ENCODE data around the gene IDH3G.
"Not testable (repeated sequence)": the region's sequence is repeated elsewhere in the genome, so short reads cannot be mapped to it uniquely, and the experiment has no call there.

Gene IDH3G

GRCh38 chrX:153794018-153794896 lies at the start of gene IDH3G, which contains the start of gene SSR4:
Gene IDH3G, minus strand, starts transcription at chrX:153794375. Its CDS starts 49 bp downstream, at chrX:153794326.
Gene SSR4, plus strand, starts transcription at chrX:153794668. Its CDS starts 20 bp downstream, at chrX:153794688.
- peak; percentile 94 for DNase-seq

DNA sequence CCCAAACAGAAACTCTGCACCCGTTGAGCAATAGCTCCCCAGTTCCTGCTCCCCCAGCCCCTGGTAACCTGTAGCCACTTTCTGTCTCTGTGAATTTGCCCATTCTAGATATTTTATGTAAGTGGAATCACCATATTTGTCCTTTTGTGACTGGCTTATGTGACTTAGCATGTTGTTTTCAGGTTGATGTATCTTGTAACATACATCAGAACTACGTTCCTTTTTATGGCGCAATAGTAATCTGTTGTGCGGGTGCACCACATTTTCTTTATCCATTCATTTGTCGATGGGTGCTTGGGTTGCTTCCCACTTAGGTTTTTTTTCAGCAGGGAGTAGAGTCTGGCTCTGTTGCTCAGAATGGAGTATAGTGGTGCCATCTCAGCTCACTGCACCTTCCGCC lies 42.7 kb upstream of the IDH3G start:
- no peak for DNase-seq

GRCh38 chrX:153832728-153833127 lies 38.6 kb upstream of the IDH3G start:
- DNase-seq, result no peak

GRCh38 chrX:153831429-153832150 lies 37.4 kb upstream of the IDH3G start:
- no peak for DNase-seq

- no peak for DNase-seq
Observed at GRCh38 chrX:153830640-153831428, 36.7 kb upstream of the IDH3G start.

- DNase-seq, result no peak
Observed at GRCh38 chrX:153829799-153830639, 35.8 kb upstream of the IDH3G start, which contains the start of gene PDZD4. Gene PDZD4, minus strand, starts transcription at chrX:153830544. Its CDS starts 246 bp downstream, at chrX:153830298.

GRCh38 chrX:153829549-153829798 lies 35.3 kb upstream of the IDH3G start:
- DNase-seq, result no peak

DNA sequence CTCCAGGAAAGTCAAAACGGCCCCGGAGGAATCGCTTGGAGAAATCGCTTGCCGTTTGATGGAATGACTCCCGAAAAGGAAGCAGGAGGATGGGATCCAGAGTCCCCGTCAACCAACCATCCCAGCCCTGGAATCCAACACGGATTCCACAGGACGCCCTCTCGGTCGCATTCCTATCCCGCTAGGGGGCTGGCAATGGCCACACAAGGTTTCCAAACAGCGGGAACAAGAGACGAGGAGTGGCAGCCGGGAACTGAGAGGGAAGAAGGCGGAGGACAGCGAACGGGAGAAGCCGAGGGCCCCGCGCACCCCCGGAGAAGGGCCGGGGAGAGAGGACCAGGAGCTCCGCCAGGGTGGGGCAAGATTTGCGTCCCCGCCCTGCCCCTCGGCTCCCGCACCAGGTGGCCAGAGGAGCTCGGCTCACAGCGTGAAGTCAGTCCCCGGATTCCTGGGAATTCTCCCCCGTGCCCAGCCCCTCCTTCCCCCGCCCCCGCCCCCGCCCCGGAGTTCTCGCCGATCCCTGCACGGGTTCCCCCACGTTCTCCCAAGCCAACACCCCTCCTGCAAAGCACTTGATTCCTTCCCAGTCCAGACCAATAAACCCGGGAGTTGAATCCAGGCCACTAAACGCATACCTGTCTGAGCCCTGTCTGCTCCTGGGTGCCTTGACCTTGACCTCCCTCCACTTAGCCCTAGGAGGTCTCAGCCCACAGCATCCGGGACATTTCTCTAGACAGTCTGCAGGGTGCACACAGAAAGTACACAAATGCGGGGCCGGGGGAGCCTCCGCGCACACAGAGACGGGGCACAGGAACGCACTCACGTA lies 34.8 kb upstream of the IDH3G start:
- peak; percentile 21 for DNase-seq

DNA sequence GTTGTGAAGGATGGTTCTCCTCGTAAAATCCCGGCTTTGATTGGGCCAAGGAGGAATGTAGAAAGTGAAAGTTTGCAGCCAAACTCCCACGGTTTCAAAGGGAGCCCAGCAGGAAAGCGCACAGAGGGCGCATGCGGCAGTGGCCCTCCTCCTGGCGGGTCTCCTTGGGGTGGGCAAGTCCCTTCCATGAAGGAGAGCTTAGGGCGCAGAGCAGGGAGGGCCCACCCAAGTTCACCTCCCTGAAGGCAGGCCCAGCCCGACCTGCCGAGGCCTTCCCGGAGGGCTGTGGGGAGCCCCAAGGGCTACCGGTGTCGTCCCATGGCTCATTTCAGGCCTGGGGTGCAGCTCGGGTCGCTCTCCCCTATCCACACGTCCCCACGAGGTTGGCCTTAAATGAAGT lies 34.1 kb upstream of the IDH3G start:
- DNase-seq, result no peak

- DNase-seq, result no peak
Observed at GRCh38 chrX:153827903-153828302, 33.7 kb upstream of the IDH3G start.

DNA sequence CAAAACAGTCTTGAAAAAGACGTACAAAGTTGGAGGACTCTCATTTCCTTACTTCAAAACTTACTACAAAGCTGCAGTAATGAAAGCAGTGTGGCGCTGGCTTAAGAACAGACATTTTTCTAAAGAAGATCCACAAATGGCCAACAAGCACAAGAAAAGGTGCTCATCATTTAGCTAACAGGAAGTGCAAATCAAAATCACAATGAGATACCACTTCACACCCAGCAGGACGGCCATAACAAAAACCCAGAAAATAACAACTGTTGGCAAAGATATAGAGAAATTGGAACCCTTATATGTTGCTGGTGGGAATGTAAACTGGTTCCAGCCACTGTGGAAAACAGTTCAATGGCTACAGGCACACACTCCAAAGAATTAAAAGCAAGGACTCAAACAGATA lies 32.8 kb upstream of the IDH3G start:
- no peak for DNase-seq

- DNase-seq, result no peak
Observed at GRCh38 chrX:153825042-153825441, 30.9 kb upstream of the IDH3G start.

GRCh38 chrX:153824348-153824747 lies 30.2 kb upstream of the IDH3G start:
- no peak for DNase-seq

DNA sequence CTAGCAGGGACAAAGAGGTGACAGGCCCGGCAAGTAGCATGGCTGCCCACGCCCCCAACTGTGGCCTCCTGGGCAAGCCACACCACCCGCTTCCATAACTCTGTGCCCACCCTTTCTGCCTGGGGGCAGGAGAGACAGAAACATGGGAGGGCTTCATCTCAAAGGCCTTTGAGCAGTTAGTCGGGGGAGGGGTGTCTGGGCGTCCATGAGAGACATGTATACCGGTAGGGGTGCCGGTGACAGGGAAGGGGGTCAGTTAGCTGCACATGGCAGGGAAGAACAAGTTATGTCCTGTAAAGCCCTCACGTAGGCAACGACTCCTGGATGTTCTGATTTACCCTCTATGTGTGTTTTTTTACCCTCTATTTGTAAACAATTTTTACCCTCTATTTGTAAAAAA lies 26.9 kb upstream of the IDH3G start:
- no peak for DNase-seq

DNA sequence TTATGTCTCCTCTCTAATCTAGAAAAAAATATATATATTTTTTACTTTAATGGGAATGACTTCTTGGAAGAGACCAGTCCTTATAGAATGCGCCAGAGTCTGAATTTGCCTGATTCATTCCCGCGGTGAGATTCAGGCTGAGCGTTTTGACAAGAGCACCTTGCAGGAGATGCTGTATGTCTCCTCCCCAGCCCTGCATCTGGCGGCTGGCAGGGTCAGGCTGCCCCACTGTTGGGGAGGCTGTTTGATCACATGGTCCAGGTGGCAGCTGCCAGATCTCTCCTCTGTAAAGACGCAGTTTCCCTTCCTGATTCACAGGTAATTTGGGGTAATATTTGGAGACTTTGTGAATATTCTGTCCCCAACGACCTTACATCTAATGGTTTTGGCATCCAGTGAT lies 26.4 kb upstream of the IDH3G start:
- no peak for DNase-seq

DNA sequence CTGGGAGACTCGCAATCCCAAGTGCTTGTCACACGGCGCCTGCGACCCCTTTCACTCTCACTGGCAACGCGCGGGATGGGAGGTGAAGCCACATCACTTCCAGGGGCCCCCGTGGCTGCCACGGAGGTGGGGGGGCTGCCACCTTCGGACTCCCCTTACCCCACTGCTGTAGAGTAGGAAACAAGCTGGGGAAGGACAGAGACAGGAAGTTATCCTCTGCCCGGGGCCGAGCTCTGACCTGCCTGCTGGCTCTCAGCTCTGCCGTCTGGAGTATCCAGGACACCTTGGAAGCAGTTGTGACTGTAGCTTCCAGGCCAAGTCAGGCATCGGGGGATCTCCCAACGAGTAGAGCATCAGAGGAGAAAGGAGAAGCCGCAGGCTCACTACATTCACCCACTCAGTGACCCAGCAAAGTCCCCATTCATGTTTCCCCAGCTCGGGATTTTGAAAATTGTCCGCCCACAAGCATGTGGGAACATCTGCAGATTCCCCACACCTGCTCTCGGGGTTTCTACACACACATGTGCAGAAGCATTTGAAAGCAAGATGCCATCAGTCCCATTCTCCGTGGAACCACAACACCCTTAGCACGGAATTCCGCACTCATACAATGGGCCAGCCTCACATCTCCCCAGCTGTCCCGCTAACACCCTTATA lies 25.3 kb upstream of the IDH3G start:
- no peak for DNase-seq

DNA sequence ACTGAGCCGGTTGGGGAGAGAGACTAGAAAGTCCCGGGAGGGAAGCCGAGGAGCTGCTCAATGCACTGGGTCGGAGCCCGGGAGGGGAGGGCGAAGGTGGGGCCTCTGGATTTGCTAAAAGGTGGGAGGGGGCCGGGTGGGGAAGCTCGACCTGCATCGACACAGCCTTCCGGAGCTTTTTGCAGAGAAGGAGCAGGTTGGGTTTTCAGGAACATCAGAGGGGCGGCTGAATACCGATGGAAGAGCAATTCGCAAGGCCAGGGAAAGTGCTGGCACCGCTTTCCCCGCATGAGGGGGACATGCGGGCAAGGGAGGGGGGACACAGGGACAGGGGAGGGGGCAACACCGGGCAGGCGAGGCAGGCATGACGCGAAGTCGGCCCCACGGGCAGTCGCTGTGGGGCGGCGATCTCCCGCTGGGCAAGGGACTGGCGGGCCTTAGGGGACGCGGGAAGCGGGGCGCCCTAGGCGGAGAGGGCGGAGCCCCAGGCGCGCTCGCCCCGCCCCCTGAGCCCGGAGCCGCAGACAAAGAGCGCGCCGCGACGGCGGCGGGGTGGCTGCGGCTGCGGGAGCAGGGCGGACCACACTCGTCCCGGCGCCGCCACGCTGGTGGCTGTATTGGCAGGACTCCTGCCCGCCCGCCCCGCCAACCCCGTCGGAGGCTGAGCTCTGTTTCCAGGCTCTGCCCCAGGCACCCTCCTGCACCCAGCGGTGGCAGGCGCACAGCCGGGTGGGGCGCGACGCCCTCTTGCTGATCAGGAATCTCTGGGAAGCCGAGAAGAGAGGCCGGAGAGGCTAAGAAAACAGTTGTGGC lies 24.6 kb upstream of the IDH3G start:
- peak; percentile 8 for DNase-seq

DNA sequence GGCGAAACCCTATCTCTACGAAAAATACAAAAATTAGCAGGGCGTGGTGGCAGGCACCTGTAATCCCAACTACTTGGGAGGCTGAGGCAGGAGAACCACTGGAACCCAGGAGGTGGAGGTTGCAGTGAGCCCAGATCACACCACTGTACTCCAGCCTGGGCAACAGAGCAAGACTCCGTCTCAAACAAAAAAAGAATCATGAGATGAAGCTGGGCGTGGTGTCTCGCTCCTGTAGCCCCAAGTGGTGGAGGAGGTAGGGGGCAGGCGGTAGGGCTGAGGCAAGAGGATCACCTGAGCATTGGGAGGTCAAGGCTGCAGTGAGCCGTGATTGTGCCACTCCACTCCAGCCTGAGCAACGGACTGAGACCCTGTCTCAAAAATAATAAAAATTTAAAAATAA lies 23.9 kb upstream of the IDH3G start:
- DNase-seq, result not testable (repeated sequence)

- DNase-seq, result no peak
Observed at GRCh38 chrX:153816831-153817690, 22.9 kb upstream of the IDH3G start.
